MCF 10A (cell line): Measurements from ENCODE around the gene AGPS. TPM values are rescaled to one million over a fixed set of nuclear protein-coding genes. Genes with fewer than 3 reads are reported as not detected.

Experiments used
- BruUV-seq: library from RNA; stranded (reverse); fragments of 400-500 nt; replicated peaks from 2 replicates; lab custom pipeline; 2021; lab: Mats Ljungman, UMichigan
- CTCF ChIA-PET: fragments of 300-600 bp; sonication (Branson Sonifier 250); formaldehyde crosslinking; extraction: SDS; loops from one replicate; lab custom pipeline; 2021; ENCODE audit warnings: antibody characterized with exemption, inconsistent platforms; lab: Yijun Ruan, JAX
- POLR2A ChIA-PET: fragments of 300-600, 350-650 bp; sonication (Branson Sonifier 250); formaldehyde crosslinking; extraction: SDS; loops from one replicate; lab custom pipeline; 2020; ENCODE audit warnings: antibody characterized with exemption, inconsistent platforms; lab: Yijun Ruan, JAX
- DNase-seq: peaks from one replicate; pipeline ENCODE4 v3.0.0-alpha.2; 2018; ENCODE audit not compliant: unreplicated experiment
- H3K27ac Mint-ChIP-seq: one replicate; pipeline ENCODE4 v1.8.0; 2022; ENCODE audit warnings: mild to moderate bottlenecking, low read depth, mixed read lengths; ENCODE audit not compliant: unreplicated experiment
- H3K27me3 Mint-ChIP-seq: one replicate; pipeline ENCODE4 v1.8.0; 2022; ENCODE audit warnings: mixed read lengths; ENCODE audit not compliant: insufficient read depth, unreplicated experiment
- H3K36me3 Mint-ChIP-seq: one replicate; pipeline ENCODE4 v1.8.0; 2022; ENCODE audit warnings: mild to moderate bottlenecking, moderate library complexity, mixed read lengths; ENCODE audit not compliant: insufficient read depth, unreplicated experiment
- H3K4me1 Mint-ChIP-seq: one replicate; pipeline ENCODE4 v1.8.0; 2022; ENCODE audit warnings: mixed read lengths; ENCODE audit not compliant: insufficient read depth, unreplicated experiment
- H3K4me3 Mint-ChIP-seq: one replicate; pipeline ENCODE4 v1.8.0; 2022; ENCODE audit warnings: mild to moderate bottlenecking, moderate library complexity, mixed read lengths; ENCODE audit not compliant: unreplicated experiment
- H3K9me3 Mint-ChIP-seq: one replicate; pipeline ENCODE4 v1.8.0; 2022; ENCODE audit warnings: mixed read lengths; ENCODE audit not compliant: unreplicated experiment
- intact Hi-C: fragments of 100-400 bp; cut with micrococcal nuclease; formaldehyde crosslinking; loops from 2 replicates; pipeline ENCODE4 v1.14.1; 2022
- total RNA-seq: library from RNA; stranded (reverse); gene quantifications from 2 replicates; pipeline ENCODE4 v1.2.3, GENCODE V29; 2022
- TF ChIP-seq, protein P1 (sequence below): fragments of 200-600 bp; IDR thresholded peaks from one replicate; pipeline ENCODE4 v1.8.0; 2022; ENCODE audit warnings: antibody characterized with exemption, mild to moderate bottlenecking; ENCODE audit not compliant: unreplicated experiment

Gene AGPS
- total RNA-seq, 1 experiment from 2014 or later: 49.5 TPM

DNA sequence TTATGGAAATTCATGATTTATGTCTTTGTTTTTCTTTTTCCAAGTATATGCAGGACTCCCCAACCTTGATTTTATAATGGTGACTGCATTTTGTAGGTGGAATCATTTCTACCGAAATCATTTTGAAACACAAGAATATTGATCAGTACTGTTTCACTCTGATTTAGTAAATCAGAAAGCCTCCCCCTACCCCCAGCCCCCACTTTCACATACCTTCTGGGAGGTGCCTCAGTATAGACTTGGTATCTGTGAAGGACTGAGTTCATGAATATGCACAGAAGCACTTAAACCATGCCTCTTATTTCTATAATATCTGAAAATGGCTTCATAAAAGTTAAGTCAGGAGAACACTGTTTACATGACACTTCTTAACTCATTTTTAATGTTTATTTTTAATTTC, 147.7 kb downstream of the AGPS start:
- no TSS peak for BruUV-seq
- no peak overlapping the region for H3K27ac Mint-ChIP-seq
- no peaks in the 10 kb centered on the region for H3K4me1 Mint-ChIP-seq
- ChIA-PET CTCF (interaction anchor here (0.7 kb wide), 1 partner anchor 260 kb away, joined by 4 read pairs; no protein-coding TSS in a partner anchor), POLR2A (no interaction called here)
- no peaks in the 10 kb centered on the region for H3K27me3 Mint-ChIP-seq
- no peak overlapping the region for H3K4me3 Mint-ChIP-seq
- peaks cover 15% of the 10 kb centered on the region for H3K36me3 Mint-ChIP-seq
- intact Hi-C loops: no loop called here
- no peak for DNase-seq
- no peaks in the 10 kb centered on the region for H3K9me3 Mint-ChIP-seq
- TF ChIP-seq, protein P1, sequence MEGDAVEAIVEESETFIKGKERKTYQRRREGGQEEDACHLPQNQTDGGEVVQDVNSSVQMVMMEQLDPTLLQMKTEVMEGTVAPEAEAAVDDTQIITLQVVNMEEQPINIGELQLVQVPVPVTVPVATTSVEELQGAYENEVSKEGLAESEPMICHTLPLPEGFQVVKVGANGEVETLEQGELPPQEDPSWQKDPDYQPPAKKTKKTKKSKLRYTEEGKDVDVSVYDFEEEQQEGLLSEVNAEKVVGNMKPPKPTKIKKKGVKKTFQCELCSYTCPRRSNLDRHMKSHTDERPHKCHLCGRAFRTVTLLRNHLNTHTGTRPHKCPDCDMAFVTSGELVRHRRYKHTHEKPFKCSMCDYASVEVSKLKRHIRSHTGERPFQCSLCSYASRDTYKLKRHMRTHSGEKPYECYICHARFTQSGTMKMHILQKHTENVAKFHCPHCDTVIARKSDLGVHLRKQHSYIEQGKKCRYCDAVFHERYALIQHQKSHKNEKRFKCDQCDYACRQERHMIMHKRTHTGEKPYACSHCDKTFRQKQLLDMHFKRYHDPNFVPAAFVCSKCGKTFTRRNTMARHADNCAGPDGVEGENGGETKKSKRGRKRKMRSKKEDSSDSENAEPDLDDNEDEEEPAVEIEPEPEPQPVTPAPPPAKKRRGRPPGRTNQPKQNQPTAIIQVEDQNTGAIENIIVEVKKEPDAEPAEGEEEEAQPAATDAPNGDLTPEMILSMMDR: no peak

DNA sequence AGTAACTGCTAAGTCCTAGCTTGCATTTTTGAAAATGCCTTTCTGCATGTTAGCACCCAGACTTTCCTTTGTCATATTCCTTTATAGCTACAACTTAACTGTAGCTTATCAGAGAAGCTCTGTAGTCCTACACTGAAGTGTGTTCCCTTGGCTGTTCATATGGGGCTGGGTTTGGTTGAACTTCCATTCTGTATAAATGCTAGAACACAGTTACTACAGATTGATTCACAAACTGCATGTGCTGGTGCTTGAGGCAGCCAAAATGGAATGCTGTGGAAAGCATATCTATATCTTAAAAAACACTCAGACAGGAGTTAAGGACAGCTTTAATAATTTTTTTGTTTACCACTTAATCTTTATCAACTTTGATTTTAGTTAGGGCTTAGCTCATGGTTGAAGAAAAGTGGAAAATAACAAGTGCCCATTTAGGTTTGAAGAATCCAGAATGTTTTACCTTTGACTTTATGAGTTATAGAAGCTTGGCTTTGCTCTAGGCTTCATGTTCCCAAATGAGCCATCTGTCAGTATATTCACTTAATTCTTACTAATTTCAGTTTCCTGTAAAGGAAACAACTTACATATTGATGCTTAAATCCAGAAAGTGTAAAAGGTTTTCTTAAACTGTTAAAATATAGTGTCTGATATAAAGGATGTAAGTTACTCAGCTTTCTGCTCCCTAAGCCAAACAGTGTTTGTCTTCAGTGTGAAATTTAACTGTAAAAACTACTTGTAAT, 148.9 kb downstream of the AGPS start:
- Mint-ChIP-seq H3K36me3 (peaks cover 9% of the 10 kb centered on the region), H3K9me3 (no peaks in the 10 kb centered on the region), H3K27ac (no peak overlapping the region), H3K27me3 (no peaks in the 10 kb centered on the region), H3K4me3 (no peak overlapping the region), H3K4me1 (no peaks in the 10 kb centered on the region)
- TF ChIP-seq, protein P1: no peak
- DNase-seq: no peak
- intact Hi-C loops: no loop called here
- ChIA-PET CTCF (interaction anchor here (0.6 to 1.2 kb wide), 4 partner anchors 10 to 213 kb away, joined by 3 read pairs; a partner anchor contains a TSS), POLR2A (interaction anchor here (0.6 to 0.7 kb wide), 2 partner anchors 9 to 11 kb away, joined by 3 read pairs; no protein-coding TSS in a partner anchor)
- no TSS peak for BruUV-seq

DNA sequence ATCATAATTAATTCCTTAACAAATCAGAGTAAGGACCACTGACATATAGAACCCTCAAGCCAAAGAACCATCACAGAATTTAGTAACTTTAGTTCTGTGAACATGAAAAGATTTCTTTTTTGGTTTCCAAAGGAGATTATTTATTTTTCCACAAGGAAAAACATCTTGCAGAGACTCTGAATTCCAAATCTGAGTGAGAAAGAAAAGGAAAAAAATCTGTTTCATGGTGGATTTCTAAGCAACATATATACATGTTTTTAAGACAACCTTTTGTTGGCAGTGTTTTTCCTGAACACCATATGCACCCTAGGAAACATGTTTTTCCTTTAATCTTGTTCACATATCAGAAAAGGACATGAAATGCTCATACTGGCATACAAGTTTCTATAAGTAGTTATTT, 149.8 kb downstream of the AGPS start:
- no peak overlapping the region for H3K4me3 Mint-ChIP-seq
- H3K9me3 Mint-ChIP-seq: no peaks in the 10 kb centered on the region
- intact Hi-C loops: no loop called here
- no peaks in the 10 kb centered on the region for H3K4me1 Mint-ChIP-seq
- ChIA-PET POLR2A (no interaction called here), CTCF (no interaction called here)
- peaks cover 8% of the 10 kb centered on the region for H3K36me3 Mint-ChIP-seq
- no peak overlapping the region for H3K27ac Mint-ChIP-seq
- TF ChIP-seq, protein P1: no peak
- no TSS peak for BruUV-seq
- no peak for DNase-seq
- H3K27me3 Mint-ChIP-seq: no peaks in the 10 kb centered on the region

DNA sequence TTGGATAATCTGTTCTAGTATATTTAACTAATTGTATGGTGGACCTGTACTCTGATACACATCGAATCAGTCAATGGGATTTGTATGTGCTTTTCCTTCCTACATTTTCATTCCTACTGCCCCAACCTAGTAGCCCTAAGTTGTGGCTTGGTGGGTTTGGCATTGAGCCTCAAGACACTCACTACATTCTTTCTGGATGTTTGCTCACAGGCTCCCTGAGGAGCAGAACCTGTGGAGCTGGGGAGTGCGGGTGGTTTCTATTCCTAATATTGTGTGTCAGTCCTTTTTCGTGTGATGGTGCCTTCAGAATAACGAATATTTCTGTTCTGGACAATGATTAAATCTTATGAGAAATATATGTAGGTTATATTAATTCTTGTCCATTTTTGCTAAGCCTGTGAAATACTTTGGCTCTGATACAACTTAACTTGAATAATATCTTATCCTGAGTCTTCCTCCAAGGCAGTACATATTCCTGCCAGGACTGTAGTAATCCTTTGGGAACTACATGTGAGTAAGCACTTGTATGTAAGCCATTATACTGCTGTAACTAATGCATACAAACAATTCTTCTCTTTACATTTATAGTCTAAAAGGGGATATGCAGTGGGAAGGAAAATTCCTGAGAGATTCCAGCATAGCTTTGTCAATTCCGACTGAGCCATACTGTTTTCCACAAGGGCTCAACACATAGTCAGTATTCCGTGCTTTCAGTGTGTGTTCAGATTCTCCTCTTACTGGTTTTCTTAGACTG, 150.6 kb downstream of the AGPS start:
- no TSS peak for BruUV-seq
- H3K27ac Mint-ChIP-seq: no peak overlapping the region
- H3K9me3 Mint-ChIP-seq: no peaks in the 10 kb centered on the region

More for the DNA sequence above, 150.6 kb downstream of the AGPS start:
- intact Hi-C loops: no loop called here
- POLR2A ChIA-PET: no interaction called here
- H3K36me3 Mint-ChIP-seq: peaks cover 5% of the 10 kb centered on the region
- TF ChIP-seq, protein P1: no peak
- CTCF ChIA-PET: no interaction called here
- no peaks in the 10 kb centered on the region for H3K27me3 Mint-ChIP-seq
- peak; percentile 23 for DNase-seq
- no peaks in the 10 kb centered on the region for H3K4me1 Mint-ChIP-seq
- H3K4me3 Mint-ChIP-seq: no peak overlapping the region
